HuH-7.5 (cell line): ENCODE data around the gene SLC1A7.
A peak's percentile ranks its signal among the peaks of the same experiment; 100 is the strongest.

ENCODE experiments used
- DNase-seq: peaks from one replicate; pipeline ENCODE4 v3.0.0; 2011; ENCODE audit warnings: low spot score

SLC1A7 gene

DNA sequence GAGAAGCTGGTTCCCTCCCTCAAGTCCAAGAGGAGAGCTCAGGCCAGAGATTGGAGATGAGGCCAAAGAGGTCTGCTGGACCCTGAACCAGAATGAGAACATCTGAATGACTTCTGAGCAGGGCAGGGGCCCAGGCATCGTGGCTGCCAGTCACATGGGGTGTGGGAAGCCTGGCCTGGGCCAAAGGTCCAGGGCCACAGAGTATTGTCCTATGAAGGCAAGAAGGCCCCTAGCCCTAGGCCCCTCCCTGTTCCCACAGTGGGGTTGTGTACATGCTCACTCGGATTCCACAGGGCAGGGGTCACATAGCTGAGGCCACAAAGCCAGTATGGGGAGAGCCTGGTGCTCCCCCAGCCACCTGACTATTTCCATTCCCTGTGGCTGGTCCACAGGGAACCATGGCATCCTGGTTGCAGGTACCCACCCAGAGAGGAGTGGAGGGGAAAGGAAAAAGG is 18.5 kb upstream of the SLC1A7 start:
- DNase-seq: peak; percentile 37

DNA sequence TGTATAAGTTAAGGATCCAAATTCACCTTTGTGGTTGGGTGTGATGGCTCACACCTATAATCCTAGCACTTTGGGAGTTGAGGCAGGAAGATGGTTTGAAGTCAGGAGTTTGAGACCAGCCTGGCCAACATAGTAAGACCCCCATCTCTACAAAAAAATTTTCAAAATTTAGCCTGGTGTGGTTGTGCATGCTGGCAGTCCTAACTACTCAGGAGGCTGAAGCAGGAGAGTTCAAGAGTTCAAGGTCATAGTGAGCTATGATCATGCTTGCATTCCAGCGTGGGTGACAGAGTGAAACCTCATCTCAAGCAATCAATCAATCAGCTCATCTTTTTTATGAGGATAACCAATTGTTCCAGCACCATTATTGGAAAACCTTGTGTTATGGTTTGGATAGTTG is 16.5 kb upstream of the SLC1A7 start:
- DNase-seq: no peak

DNA sequence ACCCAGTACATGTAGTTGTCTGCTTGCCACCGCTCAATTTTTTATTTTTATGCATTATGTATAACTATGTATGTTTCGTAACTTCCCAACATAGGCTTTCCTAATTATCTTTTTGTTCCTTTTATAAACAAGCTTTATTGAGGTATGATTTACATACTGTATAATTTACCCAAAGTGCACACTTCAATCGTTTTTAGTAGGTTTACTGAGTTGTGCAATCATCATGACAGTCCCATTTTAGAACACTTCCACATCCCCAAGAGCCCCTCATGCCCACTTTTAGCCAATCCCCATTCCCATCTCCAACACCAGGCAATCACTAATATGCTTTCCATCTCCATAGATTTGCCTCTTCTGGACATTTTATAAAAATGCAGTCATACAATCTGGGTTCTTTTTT is 14.3 kb upstream of the SLC1A7 start:
- no peak for DNase-seq

DNA sequence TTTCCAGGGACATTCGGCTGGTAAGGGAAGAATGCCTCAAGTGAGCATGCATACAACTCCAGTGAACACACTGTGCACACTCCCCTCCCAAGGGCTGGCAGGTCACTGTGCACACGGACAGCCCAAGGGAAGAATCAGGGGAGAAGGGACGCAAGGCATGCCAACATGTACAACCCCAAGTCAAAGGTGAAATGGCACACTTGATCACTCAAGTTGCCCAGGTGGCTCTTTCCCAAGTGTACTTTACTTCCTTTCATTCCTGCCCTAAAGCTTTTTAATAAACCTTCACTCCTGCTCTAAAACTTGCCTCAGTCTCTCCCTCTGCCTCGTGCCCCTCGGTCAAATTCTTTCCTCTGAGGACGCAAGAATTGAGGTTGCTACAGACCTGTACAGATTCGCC is 13.5 kb upstream of the SLC1A7 start:
- DNase-seq: no peak

DNA sequence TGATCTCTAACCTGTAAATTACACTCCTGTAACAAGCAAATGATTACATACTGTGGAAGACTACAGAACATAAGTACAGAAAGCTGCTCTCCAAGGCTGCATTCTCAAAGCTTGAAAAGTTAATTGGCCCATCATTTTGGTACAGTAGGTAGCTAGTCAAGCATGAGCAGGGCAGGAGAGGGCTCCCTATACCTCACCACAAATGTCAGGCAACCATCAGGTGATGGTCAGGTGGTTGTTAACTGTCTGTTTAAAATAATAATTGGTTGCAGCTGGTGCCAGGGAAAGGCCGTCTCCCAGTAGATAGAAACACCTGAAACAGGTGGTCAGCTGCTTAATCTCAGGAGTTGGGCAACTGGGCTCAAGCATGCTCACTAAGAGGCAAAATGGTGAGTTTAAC is 13.1 kb upstream of the SLC1A7 start:
- no peak for DNase-seq

DNA sequence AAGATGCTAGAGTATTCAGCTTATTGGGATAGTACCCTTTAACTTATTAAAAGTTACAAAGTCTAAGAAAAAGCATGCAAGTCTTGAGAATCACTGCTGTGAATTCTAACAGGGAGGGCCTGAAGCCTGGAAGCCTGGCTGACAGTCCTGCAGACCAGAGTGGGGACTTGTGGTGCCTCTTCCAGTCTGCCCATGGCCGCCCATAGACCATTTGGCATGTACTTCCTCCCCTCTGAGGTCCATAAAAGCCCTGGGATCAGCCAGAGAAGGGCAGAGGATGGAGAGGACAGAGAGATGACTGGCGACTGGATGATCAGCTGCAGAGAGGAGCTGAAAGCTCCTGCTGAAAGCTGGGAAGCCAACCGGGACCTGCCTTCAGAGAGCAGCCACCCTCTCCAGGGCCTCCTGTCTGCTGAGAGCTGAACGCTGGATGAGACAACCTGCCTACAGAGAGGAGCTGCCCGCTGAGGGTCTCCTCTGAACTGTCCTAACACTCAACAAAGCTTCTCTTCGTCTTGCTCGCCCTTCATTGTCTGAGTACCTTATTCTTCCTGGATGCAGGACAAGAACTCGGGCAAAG is 12.5 kb upstream of the SLC1A7 start:
- no peak for DNase-seq

DNA sequence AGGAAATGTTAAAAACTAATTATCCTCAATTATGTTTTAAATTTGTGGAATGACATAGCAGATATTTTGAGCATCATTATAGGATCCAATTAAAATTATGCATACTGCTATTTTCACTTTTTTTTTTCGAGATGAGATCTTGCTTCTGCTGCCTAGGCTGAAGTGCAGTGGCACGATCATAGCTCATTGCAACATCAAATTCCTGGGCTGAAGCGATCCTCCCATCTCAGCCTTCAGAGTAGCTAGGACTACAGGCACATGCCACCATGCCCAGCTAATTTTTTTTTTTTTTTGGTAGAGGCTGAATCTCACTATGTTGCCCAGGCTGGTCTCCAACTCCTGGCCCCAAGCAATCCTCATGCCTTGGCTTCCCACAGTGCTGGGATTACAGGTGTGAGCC is 11.3 kb upstream of the SLC1A7 start:
- DNase-seq: no peak

DNA sequence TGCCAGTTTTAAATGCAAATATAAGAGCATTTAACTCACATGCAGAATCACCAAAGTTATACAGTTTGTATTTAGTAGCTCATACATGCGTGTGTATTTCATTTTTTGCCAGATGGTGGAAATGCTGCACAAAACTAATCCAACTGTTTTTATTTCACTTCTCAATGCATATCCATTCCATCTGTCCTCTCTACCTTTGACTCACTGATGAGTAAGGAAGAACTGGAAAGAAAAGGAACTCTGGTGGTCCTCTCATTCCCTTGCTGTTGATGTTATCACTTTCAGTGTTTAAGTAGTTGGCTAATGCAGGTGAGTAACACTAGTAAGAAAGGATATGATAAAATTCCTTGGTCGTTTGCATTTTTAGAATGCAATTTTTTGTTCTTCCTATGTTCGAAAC is 5.7 kb upstream of the SLC1A7 start:
- DNase-seq: no peak

DNA sequence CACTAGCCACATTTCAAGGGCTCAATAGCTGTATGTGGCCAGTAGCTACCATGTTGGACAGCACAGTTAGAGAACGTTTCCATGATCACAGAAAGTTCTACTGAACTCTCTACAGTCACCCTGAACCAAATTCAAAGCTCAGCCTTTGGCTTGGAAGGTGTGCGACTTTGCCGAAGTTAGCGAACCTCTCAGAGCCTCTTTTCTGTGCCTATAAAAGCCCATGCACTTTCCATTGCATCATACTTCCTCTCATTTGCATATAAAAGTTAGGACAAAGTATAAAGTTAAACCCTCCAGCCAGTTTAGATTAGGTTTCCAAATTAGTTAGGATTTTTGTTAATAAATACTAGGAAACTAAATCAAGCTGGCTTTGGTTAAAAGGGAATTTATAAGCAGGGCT is 4.7 kb upstream of the SLC1A7 start:
- DNase-seq: no peak

DNA sequence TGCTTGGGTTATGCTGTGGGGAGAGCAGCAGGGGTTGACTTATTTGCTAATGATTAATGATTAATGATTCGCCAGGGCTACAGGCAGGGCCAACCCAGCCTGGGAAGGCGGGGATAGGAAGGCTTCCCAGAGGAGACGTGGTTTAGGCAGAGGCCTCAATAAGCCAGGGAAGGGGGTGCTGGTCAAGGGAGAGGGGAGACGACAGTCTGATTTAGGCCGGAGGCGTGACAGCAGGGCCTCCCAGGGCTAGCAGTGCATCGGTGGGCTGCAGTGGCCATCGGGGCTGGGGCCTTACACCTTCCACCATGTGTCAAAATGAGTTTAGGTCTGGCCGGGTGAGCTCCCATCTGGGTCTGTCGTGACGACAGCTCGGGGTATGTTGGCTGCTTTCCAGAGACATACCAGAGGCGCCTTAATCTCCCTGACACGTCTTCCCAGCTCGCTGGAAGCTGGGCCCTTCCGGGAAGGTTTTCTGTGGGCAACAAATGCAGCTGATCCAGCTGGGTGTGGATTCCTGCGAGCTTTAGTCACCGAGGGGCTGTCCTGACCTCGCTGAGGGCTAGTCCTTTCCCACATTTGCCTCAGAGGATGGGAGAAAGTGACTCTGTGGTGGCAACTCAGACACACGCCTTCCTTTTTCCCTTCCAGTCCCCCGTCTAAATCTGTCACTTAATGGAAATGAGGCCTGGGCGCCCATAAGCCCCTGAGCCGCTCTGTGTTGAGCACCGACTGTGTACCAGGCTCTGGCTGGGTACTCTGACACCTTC is 3.7 kb upstream of the SLC1A7 start:
- peak; percentile 77 for DNase-seq

DNA sequence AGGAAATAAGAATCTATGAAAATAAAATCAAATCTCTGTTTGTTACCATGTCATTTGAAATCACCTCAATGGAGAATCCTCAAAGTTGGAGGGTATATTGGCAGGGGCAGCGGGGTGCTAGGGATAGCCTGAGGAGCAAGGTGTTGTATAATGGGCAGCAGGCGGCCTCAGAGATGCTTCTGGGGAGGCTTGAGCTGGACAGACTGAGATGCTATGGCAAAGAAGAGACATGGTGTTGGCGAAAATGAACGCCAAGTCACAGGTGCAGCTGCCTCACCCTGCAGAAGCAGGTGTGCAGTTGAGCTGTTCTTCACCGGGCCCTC is 3.1 kb upstream of the SLC1A7 start:
- DNase-seq: no peak

DNA sequence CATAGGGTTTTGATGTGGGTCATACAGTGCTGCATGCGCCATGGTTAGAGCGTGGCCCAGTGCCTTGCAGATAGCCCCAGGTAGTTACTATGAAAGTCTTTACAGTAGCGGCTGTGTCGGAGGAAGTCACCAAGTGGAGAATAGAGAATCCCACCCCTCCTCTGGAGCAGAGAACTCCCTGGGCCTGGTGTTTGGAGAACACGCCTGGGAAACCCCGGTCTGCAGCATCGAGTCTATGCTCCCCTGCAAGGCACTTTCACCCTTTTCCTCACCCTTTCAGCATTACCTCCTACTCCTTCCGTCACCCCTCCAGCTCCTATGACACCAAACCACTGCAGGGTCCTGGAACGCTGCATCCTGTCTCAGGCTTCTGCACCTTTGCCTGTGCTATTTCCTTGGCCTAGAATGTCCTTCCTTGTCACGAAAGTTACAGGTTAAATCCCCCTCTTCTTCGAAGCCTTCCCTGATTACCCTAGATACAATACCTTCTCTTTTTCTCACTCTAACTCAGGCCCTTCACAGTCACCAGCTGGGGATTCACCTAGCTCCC is 2.7 kb upstream of the SLC1A7 start:
- DNase-seq: no peak

DNA sequence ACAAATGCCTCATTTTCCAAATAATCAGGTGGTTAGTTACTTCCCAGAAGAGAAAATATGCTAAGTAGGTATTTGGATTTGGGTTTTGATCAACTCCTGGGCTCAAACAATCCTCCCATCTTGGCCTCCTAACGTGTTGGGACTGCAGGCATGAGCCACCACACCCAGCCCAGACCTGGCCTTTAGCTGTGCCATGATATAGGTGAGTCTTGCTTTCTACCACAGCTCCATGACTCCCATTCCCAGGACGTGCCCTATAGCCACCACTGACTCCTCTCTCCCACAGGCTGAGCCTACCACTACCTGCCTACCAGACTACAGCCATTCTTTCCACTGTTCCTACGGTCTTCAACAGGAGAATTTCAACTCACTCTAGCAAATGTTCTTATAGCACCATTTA is 1.8 kb upstream of the SLC1A7 start:
- no peak for DNase-seq

DNA sequence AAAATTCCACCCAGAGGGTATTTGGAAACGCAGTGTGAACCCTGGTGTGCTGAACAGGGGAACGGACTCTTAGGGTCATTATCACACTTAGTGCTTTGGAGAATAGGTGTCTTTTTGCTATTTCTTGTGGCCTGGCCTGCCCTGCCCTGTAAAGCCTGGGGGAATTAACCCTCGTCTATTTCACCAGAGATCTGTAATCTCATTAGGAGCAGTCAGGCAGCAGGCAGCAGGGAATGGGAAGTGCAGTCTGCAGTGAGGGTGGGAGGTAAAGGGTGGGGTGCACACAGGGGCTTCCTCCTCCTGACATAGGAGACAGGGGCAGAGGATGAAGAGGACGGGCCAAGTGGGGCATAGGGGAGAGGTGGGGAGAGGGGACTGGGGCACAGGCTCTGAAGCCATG is 1.1 kb upstream of the SLC1A7 start:
- no peak for DNase-seq

DNA sequence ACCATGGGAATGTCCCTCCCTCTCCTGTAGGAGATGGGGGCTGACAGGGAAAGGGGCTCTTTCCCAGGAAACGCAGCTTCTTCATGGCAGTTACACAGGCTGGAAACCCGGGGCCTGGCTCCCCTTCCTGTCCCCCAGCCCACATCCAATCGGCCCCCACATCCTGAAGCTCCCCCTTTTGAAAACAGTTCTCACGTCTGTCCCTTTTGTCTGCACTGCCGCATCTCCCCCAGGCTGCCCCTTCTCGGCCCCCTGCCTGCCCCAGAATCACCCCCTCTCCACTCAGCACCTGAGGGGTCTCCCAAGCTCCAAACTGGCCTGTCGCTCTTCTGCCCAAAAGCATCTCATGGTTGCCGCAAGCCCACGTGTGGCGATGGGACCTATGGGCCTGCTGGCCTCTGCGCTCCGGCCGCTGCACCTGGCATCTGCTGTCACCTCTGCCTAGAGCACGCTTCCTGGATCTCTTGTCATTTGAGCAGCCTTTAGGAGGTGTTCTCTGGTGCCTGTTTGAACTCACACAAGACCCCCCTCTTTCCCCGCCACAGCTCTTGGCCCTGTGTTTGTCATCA is 867 bp downstream of the SLC1A7 start:
- no peak for DNase-seq

DNA sequence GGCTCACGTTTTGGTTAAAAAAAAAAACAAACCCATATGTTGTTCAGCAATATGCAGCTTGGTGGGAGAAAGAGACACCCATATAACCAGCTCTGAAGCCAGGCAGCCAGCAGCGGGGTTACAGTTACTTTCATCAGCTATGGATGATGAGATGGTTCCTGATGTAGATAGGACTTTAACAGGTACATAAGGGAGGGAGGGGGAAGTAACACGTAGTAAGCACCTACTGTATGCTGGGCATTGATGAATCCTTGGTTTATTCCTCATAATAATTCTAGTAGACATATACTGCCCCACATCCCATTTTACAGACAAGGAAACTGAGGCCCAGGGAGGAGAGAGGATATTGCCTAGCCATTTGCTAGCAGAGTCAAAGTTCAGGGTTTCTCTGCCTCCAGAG is 2.0 kb downstream of the SLC1A7 start:
- DNase-seq: no peak

DNA sequence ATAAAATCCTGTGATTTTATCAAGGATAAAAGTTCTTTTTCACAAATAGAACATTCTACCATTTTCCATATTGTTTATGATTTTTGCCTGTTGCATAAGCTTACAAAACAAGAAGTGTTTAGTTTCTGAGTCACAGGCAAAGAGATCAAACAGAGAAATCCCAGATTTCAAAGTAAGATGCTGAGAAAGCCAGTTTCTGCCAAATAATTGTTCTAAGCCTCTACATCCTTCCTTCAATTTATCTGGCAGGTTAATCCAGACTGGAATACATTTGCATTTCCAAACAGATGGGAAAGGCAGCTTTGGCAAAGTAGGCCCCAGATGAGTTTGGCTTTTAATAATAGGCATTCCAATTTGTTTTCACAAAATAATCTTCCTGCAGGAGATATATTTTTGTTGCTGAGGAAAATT is 2.5 kb downstream of the SLC1A7 start:
- DNase-seq: no peak

DNA sequence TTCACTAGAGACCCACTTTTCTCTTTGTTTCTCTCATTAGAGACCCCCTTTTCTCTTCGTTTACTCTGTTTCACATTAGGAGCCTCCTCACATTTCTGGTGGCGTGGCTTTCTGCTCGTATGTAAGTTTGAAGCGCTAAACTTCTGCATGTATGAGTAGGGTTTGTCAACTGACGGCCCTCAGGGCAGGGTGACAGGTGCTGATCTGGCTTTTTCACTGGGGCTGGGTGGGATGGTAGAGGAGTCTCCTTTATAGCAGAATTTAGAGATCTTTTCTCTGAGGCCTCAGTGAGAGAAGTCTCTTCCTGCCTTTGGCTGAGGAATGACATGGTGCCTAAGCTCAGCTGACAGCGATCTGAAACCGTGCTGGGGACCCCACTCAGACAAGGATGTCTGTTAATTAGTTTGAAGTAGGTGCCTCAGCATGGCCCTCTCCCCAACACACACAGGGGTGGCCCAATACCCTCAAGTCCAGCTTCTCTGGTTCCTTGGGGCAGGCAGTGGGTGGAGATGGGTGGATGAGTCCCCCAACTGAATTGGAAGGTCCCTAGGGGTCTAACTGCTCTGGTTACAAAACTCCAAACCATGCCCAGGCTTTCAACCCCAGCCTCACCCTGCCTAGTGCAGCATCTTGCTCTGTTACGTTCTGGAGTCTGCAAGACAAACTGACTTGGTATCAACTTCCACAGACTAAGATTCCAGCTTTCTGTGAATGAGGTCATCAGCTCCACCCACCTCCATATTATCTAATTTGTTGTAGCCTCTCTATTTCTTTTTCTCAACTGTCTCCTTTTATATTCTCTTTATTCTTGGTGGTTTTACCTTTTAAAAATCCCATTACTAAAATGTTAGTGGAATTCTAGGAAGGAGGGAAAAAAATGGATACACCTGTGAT is 3.2 kb downstream of the SLC1A7 start:
- DNase-seq: no peak

DNA sequence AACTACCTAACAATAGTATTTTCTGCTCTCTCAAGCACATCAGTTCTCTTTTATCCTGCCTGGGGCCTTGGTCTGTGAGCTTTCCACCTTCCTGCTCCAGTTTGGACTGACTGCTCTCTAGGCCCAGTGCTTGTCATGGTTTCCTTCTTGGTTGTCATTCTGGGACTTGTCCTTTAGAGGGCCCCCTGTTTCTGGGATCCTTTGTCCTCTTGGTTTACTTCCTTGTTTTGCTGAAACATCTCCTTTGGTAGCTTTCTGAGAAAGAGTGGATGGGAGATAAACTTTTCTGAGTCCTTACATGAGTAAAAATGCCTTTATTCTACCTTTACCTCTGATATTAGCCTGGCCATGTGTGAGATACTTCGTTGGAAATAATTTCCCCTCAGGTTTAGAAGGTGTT is 4.7 kb downstream of the SLC1A7 start:
- no peak for DNase-seq

DNA sequence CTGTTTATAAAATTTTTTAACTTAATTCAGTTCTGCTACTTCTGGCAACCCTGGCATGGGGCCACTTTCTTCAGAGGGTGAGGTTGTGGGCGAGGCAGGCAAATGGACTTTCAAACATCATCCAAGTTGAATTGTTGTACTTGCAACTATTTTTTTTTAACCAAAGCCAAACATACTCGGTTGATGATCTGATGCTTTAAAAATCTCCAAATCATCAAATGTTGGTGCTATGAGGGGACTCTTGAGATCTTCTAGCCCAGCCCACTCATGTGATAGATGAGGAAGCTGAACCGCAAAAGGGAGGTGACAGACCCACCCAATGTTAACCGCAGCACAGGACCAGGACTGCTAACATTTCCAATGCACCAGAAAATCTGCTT is 6.7 kb downstream of the SLC1A7 start:
- no peak for DNase-seq

DNA sequence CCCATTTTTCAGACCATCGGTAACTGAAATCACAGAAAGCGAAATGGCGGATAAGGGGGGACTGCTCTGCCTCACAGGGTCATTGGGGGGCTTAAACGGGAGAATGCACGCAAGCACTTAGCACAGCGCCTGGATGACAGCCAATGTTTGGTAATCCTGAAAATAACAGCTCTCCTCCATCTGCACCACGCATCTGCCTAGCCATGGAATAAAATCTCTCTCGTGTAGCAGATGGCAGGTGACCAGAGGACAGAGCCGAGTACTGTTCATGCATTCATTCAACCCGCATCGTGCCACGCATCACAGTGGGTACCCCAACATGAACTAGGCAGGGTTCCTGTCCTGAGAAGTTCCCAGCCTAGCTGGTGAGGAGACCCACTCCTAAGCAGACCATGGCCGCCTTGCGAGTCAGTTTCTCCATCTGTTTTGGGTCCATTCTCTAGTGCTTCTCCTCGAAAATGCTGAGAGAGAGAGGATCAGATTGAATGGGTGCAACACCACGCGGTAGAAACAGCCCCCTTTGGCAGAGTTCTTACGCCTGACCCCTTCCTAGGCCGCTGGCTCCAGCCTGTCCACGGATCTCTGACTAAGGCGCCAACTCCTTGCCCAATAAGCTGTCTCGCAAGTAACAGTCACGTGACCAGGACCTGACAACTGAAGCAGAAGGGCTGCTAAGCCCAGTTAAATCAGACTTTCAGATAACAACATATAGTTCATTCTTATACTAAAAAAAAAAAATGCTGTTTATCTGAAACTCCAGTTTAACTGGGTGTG is 7.3 kb downstream of the SLC1A7 start:
- no peak for DNase-seq

DNA sequence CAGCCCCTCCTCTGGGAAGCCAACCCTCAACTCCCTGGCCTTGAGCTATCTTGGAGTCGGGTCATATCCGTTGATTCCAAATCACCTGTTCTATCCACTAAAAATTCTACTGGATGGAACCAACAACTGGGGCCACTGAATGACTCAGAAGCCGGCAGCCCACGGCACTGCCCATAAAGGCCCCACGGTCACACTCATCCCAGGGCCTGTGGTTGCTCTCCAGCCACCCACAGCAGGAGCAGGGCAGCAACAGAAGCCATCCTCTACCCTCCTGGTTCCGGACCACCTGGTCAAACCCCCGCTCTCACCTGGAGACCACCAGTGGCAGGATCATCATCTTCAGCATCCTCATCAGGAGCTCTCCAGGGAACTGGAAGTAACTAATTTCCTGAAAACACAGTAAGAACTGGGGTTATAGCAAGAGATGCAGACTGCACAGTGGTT is 8.4 kb downstream of the SLC1A7 start:
- no peak for DNase-seq
